B cell (primary cell): ENCODE data around the gene ARHGEF37.

Source experiments
- CTCF ChIP-seq: fragments of 200-600 bp; IDR thresholded peaks from one replicate; pipeline ENCODE4 v1.8.0; 2022; ENCODE audit warnings: antibody characterized with exemption, mild to moderate bottlenecking
- EZH2 ChIP-seq: IDR thresholded peaks from 2 replicates; pipeline ENCODE4 v1.6.1; 2012; ENCODE audit warnings: borderline replicate concordance, low read depth, mild to moderate bottlenecking, moderate library complexity, low read length; ENCODE audit not compliant: insufficient read depth, poor library complexity, severe bottlenecking

GRCh38 chr5:149580808-149581191 is 498 bp upstream of the ARHGEF37 start:
- TF ChIP-seq EZH2 (no peak), CTCF (no peak)
